Subcutaneous abdominal adipose tissue (tissue), 5 donors: ENCODE measurements around the gene ECE2.

Experiments
- H3K27ac ChIP-seq: one replicate; pipeline ENCODE4 v1.7.0; 2013; ENCODE audit warnings: low read depth, mild to moderate bottlenecking, inconsistent platforms, low read length, moderate library complexity
- H3K27me3 ChIP-seq, 5 donors: one replicate each; pipeline ENCODE4 v1.7.0; 2013; ENCODE audit warnings: low read length in 5 of 5, inconsistent platforms in 1 of 5; ENCODE audit not compliant: control insufficient read depth in 5 of 5, insufficient read depth in 4 of 5
- H3K36me3 ChIP-seq, 5 donors: one replicate each; pipeline ENCODE4 v1.7.0; 2013; ENCODE audit warnings: low read length in 5 of 5; ENCODE audit not compliant: control insufficient read depth in 5 of 5, insufficient read depth in 5 of 5
- H3K4me1 ChIP-seq, 5 donors: one replicate each; pipeline ENCODE4 v1.7.0; 2013; ENCODE audit warnings: low read length in 5 of 5, mild to moderate bottlenecking in 3 of 5, moderate library complexity in 1 of 5; ENCODE audit not compliant: control insufficient read depth in 5 of 5, insufficient read depth in 5 of 5
- H3K4me3 ChIP-seq, 5 donors: one replicate each; pipeline ENCODE4 v1.7.0; 2013; ENCODE audit warnings: low read length in 5 of 5, low read depth in 1 of 5
- H3K9ac ChIP-seq, 5 donors: one replicate each; pipeline ENCODE4 v1.7.0; 2013; ENCODE audit warnings: low read length in 5 of 5, mild to moderate bottlenecking in 4 of 5, moderate library complexity in 3 of 5
- H3K9me3 ChIP-seq, 5 donors: one replicate each; pipeline ENCODE4 v1.7.0; 2013; ENCODE audit warnings: low read length in 5 of 5; ENCODE audit not compliant: control insufficient read depth in 5 of 5
- donor health status: healthy.
- donor health status: healthy.
- donor health status: healthy.
- donor health status: healthy.
- donor health status: healthy.

Gene ECE2

GRCh38 chr3:184272269-184272668 lies 3.6 kb upstream of the ECE2 start:
- H3K36me3 ChIP-seq, result no peaks in the 10 kb centered on the region
- no peak overlapping the region for H3K4me3 ChIP-seq
- H3K9ac ChIP-seq, result no peak overlapping the region
- peaks cover 0 to 3% (median 0%) of the 10 kb centered on the region in 5 donors for H3K9me3 ChIP-seq
- H3K27ac ChIP-seq, result no peak overlapping the region
- H3K4me1 ChIP-seq, result peaks cover 0 to 5% (median 0%) of the 10 kb centered on the region in 5 donors
- peaks cover 10 to 30% (median 21%) of the 10 kb centered on the region in 5 donors for H3K27me3 ChIP-seq

DNA sequence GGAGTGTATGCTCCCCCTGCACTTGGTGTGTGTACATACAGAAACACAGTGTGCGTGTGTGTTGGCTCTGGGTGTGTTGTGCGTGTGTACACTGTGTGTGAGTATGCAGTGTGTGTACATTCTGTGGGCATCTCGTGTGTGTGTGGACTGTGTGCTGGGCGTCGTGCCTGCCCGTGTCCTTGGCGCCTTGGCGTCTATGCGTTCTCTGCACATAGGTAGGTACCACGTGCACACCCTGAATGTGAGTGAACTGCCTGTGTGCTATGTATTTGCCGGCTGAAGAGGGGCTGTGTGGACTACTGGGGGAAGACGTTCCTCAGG lies 481 bp upstream of the ECE2 start:
- peaks cover 0 to 3% (median 0%) of the 10 kb centered on the region in 5 donors for H3K9me3 ChIP-seq
- H3K27me3 ChIP-seq, result peaks cover 11 to 41% (median 26%) of the 10 kb centered on the region in 5 donors
- no peak overlapping the region for H3K4me3 ChIP-seq
- no peaks in the 10 kb centered on the region for H3K36me3 ChIP-seq
- H3K4me1 ChIP-seq, result peaks cover 0 to 5% (median 0%) of the 10 kb centered on the region in 5 donors
- H3K27ac ChIP-seq, result no peak overlapping the region
- no peak overlapping the region for H3K9ac ChIP-seq

DNA sequence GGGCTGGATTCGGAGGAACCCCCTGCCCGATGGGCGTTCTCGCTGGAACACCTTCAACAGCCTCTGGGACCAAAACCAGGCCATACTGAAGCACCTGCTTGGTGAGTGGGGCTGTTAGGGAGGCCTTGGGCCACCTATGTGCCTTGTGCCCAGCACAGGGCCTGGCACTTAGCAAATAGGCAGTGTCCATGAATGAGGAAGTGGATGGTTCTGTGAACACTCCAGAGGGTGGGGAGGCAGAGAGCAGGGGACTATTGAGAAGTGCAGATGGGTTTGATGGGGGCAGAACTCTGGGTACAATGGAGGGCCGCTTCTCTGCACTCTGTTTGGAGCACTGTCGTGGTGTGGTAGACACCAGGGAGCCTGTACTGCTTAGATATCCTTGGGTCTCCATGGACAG lies 1.5 kb downstream of the ECE2 start:
- H3K27ac ChIP-seq, result no peak overlapping the region
- H3K4me3 ChIP-seq, result no peak overlapping the region
- no peak overlapping the region for H3K9ac ChIP-seq
- no peaks in the 10 kb centered on the region for H3K36me3 ChIP-seq
- peaks cover 0 to 3% (median 0%) of the 10 kb centered on the region in 5 donors for H3K9me3 ChIP-seq
- H3K4me1 ChIP-seq, result peaks cover 0 to 5% (median 0%) of the 10 kb centered on the region in 5 donors
- peaks cover 11 to 41% (median 26%) of the 10 kb centered on the region in 5 donors for H3K27me3 ChIP-seq

DNA sequence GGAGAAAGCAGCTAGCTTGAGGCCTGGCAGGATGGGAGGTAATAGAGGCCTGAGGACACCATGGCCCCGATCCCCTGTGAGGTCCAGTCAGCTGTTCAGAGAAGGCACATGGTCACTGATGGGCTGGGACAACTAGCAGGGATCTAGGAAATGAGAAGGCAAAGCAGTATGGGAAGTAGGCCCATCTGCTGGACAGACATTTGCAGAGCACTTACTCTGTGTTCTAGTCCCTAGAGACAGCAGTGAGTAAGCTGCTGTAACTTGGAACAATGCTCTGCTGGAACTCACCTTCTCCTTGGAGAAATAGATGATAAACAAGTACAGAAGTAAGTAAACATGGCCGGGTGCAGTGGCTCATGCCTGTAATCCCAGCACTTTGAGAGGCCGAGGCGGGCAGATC lies 7.1 kb downstream of the ECE2 start:
- no peak overlapping the region for H3K9ac ChIP-seq
- H3K27ac ChIP-seq, result no peak overlapping the region
- H3K4me1 ChIP-seq, result peaks cover 0 to 4% (median 0%) of the 10 kb centered on the region in 5 donors
- H3K4me3 ChIP-seq, result no peak overlapping the region
- peaks cover 0 to 3% (median 0%) of the 10 kb centered on the region in 5 donors for H3K9me3 ChIP-seq
- H3K36me3 ChIP-seq, result no peaks in the 10 kb centered on the region
- peaks cover 0 to 8% (median 4%) of the 10 kb centered on the region in 5 donors for H3K27me3 ChIP-seq

- no peak overlapping the region for H3K9ac ChIP-seq
- H3K4me3 ChIP-seq, result no peak overlapping the region
- H3K27me3 ChIP-seq, result peaks cover 0 to 8% (median 3%) of the 10 kb centered on the region in 5 donors
- no peak overlapping the region for H3K27ac ChIP-seq
- H3K9me3 ChIP-seq, result peaks cover 0 to 3% (median 0%) of the 10 kb centered on the region in 5 donors
- H3K36me3 ChIP-seq, result no peaks in the 10 kb centered on the region
- H3K4me1 ChIP-seq, result peaks cover 0 to 4% (median 0%) of the 10 kb centered on the region in 5 donors
Observed at GRCh38 chr3:184283681-184284080, 7.9 kb downstream of the ECE2 start.

DNA sequence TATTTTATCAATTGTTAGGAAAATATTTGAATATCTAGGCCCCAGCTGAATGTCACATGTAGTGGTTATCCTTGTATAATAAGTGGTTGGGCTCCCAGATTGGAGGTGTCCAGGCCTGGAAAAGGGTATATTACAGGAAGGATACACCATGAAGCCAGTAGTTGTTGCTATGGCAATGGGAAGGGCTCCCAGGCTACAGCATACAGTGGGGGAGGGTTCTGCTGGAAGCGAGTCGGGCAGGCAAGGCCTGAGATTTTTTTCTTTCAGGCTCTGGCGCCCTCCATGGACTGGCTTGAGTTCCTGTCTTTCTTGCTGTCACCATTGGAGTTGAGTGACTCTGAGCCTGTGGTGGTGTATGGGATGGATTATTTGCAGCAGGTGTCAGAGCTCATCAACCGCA lies 8.9 kb downstream of the ECE2 start:
- Histone ChIP-seq H3K9me3 (peaks cover 0 to 3% (median 0%) of the 10 kb centered on the region in 5 donors), H3K9ac (peak overlapping the region in 1 of 5 donors; percentile 9), H3K4me1 (peaks cover 0 to 4% (median 0%) of the 10 kb centered on the region in 5 donors), H3K27ac (no peak overlapping the region), H3K36me3 (no peaks in the 10 kb centered on the region), H3K27me3 (peaks cover 0 to 8% (median 3%) of the 10 kb centered on the region in 5 donors), H3K4me3 (no peak overlapping the region)

DNA sequence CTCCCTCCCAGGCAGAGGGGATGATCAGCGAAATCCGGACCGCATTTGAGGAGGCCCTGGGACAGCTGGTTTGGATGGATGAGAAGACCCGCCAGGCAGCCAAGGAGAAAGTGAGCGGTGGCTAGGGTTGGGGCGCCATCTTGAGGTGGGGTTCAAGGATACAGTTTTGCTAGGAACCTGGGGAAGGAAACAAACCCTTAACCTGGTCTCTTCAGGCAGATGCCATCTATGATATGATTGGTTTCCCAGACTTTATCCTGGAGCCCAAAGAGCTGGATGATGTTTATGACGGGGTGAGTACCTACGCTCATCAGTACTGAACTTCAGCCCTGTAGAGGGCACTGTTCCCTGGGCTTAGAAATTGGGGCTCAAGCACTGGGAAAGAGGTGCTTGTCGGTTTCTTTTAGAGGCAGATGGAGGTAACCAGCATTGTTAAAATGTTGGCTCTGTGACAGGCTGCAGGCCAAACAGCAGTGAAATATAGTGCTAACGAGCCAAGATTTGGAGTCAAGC lies 13.7 kb downstream of the ECE2 start:
- H3K4me1 ChIP-seq, result peaks cover 0 to 4% (median 0%) of the 10 kb centered on the region in 5 donors
- no peak overlapping the region for H3K4me3 ChIP-seq
- peaks cover 0 to 10% (median 8%) of the 10 kb centered on the region in 5 donors for H3K27me3 ChIP-seq
- no peak overlapping the region for H3K27ac ChIP-seq
- no peak overlapping the region for H3K9ac ChIP-seq
- no peaks in the 10 kb centered on the region for H3K36me3 ChIP-seq
- no peaks in the 10 kb centered on the region for H3K9me3 ChIP-seq

- Histone ChIP-seq H3K27me3 (peaks cover 0 to 10% (median 8%) of the 10 kb centered on the region in 5 donors), H3K36me3 (no peaks in the 10 kb centered on the region), H3K9ac (no peak overlapping the region), H3K9me3 (no peaks in the 10 kb centered on the region), H3K4me3 (no peak overlapping the region), H3K27ac (no peak overlapping the region), H3K4me1 (no peaks in the 10 kb centered on the region)
Observed at GRCh38 chr3:184290331-184290730, 14.5 kb downstream of the ECE2 start.

GRCh38 chr3:184291044-184291737 lies 15.4 kb downstream of the ECE2 start:
- no peaks in the 10 kb centered on the region for H3K4me1 ChIP-seq
- no peaks in the 10 kb centered on the region for H3K9me3 ChIP-seq
- no peaks in the 10 kb centered on the region for H3K36me3 ChIP-seq
- H3K4me3 ChIP-seq, result no peak overlapping the region
- peaks cover 0 to 9% (median 3%) of the 10 kb centered on the region in 5 donors for H3K27me3 ChIP-seq
- H3K9ac ChIP-seq, result no peak overlapping the region
- H3K27ac ChIP-seq, result no peak overlapping the region

DNA sequence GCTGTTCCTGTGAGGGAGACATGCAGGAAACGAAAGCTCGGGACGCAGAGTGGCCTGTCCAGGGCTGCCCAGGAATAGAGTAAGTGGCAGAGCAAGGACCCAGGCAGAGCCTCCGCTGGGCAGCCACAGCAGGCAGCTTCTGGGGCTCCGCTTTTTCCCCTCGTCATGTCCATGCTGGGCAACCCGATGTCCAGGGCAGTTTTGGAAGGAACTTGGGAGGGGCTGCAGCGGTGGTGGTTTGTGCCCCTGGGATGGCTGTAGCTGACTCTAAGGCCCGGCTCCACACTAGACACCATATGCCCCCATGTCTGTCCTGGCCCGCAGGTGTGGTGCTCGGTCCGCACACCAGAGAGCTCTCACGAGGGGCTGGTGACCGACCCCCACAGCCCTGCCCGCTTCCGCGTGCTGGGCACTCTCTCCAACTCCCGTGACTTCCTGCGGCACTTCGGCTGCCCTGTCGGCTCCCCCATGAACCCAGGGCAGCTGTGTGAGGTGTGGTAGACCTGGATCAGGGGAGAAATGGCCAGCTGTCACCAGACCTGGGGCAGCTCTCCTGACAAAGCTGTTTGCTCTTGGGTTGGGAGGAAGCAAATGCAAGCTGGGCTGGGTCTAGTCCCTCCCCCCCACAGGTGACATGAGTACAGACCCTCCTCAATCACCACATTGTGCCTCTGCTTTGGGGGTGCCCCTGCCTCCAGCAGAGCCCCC lies 16.1 kb downstream of the ECE2 start:
- Histone ChIP-seq H3K9me3 (no peaks in the 10 kb centered on the region), H3K27me3 (peaks cover 0 to 9% (median 3%) of the 10 kb centered on the region in 5 donors), H3K9ac (no peak overlapping the region), H3K27ac (no peak overlapping the region), H3K4me3 (no peak overlapping the region), H3K4me1 (no peaks in the 10 kb centered on the region), H3K36me3 (no peaks in the 10 kb centered on the region)
